Stimulated activated memory B cell treated with anti-CD40 and anti-IgM and Interleukin-4, amounts not matched to agents 10 μg/mL and 1 μg/mL and 100 μg/mL, for 72 hours (primary cell): ENCODE data around the gene NLRC5.
"Not testable (repeated sequence)": the region's sequence is repeated elsewhere in the genome, so short reads cannot be mapped to it uniquely, and the experiment has no call there.

Experiments
- ATAC-seq: fragments of 150-1000 bp; cut with Tn5 transposase; 2 replicates; pipeline ENCODE4 v1.10.0; 2021
- H3K27ac Mint-ChIP-seq: one replicate; pipeline ENCODE4 v1.8.0; 2022; ENCODE audit warnings: mild to moderate bottlenecking, mixed read lengths
- H3K27me3 Mint-ChIP-seq: one replicate; pipeline ENCODE4 v1.8.0; 2022; ENCODE audit warnings: mixed read lengths
- H3K36me3 Mint-ChIP-seq: one replicate; pipeline ENCODE4 v1.8.0; 2022; ENCODE audit warnings: mixed read lengths
- H3K4me1 Mint-ChIP-seq: one replicate; pipeline ENCODE4 v1.8.0; 2022; ENCODE audit warnings: mixed read lengths
- H3K4me3 Mint-ChIP-seq: one replicate; pipeline ENCODE4 v1.8.0; 2022; ENCODE audit warnings: mild to moderate bottlenecking, moderate library complexity, mixed read lengths
- H3K9me3 Mint-ChIP-seq: one replicate; pipeline ENCODE4 v1.8.0; 2022; ENCODE audit warnings: mixed read lengths

Gene NLRC5

DNA sequence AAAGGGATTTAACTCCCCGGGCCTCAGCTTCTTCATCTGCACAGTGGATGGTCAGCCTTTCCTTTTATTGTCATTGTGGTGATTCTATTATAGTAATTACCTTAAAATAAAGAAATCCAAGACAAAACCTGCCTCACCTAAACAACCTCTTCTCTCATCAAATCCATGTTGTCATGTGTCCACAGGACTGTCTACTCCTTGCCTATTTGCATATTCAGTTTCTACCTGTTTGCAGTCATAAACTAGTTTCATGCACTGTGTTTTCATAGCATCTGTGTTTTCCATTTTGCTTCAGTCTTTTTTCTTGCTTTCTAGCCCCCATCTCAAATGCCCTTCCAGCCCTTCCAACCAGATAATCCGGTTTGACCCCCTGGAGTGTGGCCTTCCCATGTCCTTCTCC lies 58.7 kb downstream of the NLRC5 start:
- Mint-ChIP-seq H3K4me1 (peaks cover 94% of the 10 kb centered on the region), H3K27me3 (no peaks in the 10 kb centered on the region), H3K27ac (peak overlapping the region; percentile 97), H3K9me3 (no peaks in the 10 kb centered on the region), H3K4me3 (peak overlapping the region; percentile 18), H3K36me3 (peaks cover 79% of the 10 kb centered on the region)
- no peak for ATAC-seq

DNA sequence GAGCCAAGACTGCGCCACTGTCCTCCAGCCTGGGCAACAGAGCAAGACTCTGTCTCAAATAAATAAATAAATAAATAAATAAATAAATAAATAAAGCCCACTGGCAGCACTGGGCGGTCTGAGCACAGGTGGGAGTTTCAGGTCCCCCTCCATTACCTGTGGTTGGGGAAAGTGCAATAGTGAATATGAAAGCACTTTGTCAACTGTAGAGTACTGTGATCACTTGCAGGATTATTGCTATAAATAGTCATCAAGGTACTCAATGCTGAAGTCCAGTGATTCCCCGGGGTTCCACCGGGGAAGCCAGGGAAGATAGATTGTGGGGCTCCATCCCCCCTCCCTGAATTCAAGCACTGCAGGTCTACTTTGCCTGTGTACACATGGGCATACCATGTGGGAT lies 60.3 kb downstream of the NLRC5 start:
- H3K36me3 Mint-ChIP-seq, result peaks cover 78% of the 10 kb centered on the region
- H3K4me3 Mint-ChIP-seq, result peak overlapping the region; percentile 63
- peak; percentile 62 for ATAC-seq
- H3K4me1 Mint-ChIP-seq, result peaks cover 88% of the 10 kb centered on the region
- H3K27me3 Mint-ChIP-seq, result no peaks in the 10 kb centered on the region
- H3K9me3 Mint-ChIP-seq, result no peaks in the 10 kb centered on the region
- H3K27ac Mint-ChIP-seq, result peak overlapping the region; percentile 97

DNA sequence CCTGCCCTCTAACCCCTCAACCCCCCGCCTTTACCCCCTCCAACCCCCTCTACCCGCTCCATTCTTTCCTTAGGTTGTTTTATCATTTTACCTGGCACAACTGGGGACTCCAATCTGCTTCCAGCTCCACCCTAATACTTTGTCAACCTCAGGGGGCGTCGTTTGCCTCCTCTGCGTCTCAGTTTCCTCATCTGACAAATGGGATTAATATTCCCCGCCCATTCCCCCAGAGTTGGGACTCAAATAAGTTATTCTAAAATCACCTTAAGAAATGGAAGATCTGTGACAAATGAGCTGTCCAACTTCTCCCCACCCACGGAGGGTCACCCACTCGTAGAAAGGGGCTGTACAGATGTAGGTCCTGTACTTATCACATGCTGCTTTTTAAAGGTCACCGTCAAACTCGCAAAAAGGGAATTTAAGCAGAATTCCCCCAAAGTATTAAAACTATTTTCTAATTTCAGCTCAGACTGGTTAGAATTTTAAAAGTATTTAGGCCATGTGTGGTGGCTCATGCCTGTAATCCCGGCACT lies 62.4 kb downstream of the NLRC5 start:
- Mint-ChIP-seq H3K27me3 (no peaks in the 10 kb centered on the region), H3K4me1 (peaks cover 68% of the 10 kb centered on the region), H3K4me3 (peak overlapping the region; percentile 78), H3K27ac (peak overlapping the region; percentile 97), H3K9me3 (no peaks in the 10 kb centered on the region), H3K36me3 (peaks cover 79% of the 10 kb centered on the region)
- peak; percentile 79 for ATAC-seq

DNA sequence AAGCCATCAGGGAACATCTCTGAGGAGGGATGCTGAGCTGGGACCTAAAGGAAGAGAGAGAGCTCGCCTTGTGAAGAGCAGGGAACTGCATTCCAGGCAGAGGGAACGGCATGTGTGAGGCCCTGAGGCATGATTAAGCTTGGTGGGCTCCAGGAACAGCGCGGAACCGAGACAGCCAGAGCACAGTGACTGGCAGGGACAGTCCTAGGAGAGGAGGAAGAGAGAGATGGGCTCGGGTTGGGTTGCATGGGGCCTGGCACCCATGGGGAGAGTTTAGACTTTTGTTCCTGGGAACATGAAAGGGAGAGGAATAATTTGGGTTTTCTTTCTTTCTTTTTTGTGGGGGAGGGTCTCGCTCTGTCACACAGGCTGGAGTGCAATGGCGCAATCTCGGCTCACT lies 63.8 kb downstream of the NLRC5 start:
- Mint-ChIP-seq H3K27me3 (no peaks in the 10 kb centered on the region), H3K9me3 (no peaks in the 10 kb centered on the region), H3K4me1 (peaks cover 53% of the 10 kb centered on the region), H3K36me3 (peaks cover 74% of the 10 kb centered on the region), H3K27ac (peak overlapping the region; percentile 97), H3K4me3 (peak overlapping the region; percentile 27)
- ATAC-seq, result no peak

GRCh38 chr16:57054338-57054737 lies 65.0 kb downstream of the NLRC5 start:
- no peaks in the 10 kb centered on the region for H3K27me3 Mint-ChIP-seq
- no peaks in the 10 kb centered on the region for H3K9me3 Mint-ChIP-seq
- peaks cover 68% of the 10 kb centered on the region for H3K36me3 Mint-ChIP-seq
- no peak for ATAC-seq
- no peak overlapping the region for H3K4me3 Mint-ChIP-seq
- H3K4me1 Mint-ChIP-seq, result peaks cover 43% of the 10 kb centered on the region
- H3K27ac Mint-ChIP-seq, result peak overlapping the region; percentile 97

DNA sequence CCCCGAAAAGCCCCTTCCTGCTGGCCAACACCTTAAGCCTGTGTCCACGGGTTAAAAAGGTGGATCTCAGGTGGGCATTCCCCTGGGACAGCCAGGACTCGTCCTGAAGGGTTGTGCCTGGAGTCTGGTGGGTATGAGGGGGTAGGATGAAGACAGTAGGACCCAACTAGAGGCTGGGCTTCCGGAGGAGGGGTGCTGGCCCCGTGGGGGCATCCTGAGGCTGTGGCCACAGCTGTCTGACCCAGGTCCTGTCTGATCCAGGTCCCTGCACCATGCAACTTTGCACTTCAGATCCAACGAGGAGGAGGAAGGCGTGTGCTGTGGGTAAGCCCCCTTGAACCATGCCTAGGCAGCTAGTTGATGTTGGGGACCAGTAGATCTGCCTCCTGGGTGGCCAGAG lies 65.4 kb downstream of the NLRC5 start:
- peak overlapping the region; percentile 97 for H3K27ac Mint-ChIP-seq

DNA sequence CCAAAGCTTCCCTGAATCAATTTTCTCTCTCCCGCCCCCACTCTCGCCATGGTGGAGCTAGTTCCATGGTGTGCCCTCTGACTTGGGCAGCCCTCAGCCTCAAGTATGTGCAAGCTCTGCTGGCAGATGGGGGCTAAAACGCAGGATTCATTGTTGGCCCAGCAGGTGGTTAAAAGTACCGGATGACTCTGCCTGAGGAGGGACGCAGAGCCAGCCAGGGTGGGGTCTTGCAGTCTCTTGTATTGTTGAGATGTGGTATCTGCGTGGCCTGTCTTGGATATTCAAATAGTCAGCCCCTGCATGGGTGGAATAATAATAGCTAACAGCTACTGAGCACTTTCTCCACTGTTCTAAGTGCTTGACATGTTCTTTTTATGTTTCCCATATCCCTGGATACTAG lies 66.3 kb downstream of the NLRC5 start:
- no peaks in the 10 kb centered on the region for H3K9me3 Mint-ChIP-seq
- peaks cover 41% of the 10 kb centered on the region for H3K4me1 Mint-ChIP-seq
- no peak for ATAC-seq
- H3K4me3 Mint-ChIP-seq, result no peak overlapping the region
- H3K27me3 Mint-ChIP-seq, result no peaks in the 10 kb centered on the region
- no peak overlapping the region for H3K27ac Mint-ChIP-seq
- peaks cover 73% of the 10 kb centered on the region for H3K36me3 Mint-ChIP-seq

More for the DNA sequence above, 65.4 kb downstream of the NLRC5 start:
- no peak overlapping the region for H3K4me3 Mint-ChIP-seq
- no peaks in the 10 kb centered on the region for H3K27me3 Mint-ChIP-seq
- peaks cover 70% of the 10 kb centered on the region for H3K36me3 Mint-ChIP-seq
- peaks cover 43% of the 10 kb centered on the region for H3K4me1 Mint-ChIP-seq
- no peaks in the 10 kb centered on the region for H3K9me3 Mint-ChIP-seq
- no peak for ATAC-seq

DNA sequence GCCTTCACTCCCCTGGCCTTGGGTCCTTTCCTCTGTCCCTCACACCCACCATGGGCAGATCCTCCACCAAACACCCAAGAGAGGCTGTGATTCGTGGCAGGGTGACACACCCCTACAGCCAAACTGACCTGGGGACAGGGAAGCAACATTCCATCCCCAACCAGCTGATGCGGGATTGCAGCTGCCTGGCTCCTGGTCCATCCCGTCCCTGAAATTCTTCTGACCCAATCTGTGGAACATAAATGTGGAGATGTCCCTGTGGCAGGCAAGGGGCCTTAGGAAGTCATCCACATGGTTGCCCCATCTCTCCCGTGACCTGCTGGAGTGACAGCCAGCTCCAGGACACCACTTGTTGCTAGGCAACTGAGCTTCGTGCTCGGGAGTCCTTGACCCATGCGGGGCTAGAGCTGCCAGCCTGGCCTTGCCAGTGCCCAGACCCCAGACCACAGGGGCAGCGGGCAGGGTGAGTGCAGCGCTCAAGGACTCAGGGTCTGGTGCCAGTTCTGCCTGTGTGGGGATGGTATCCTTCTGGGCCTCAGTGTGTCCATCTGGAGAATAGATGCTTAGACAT lies 69.0 kb downstream of the NLRC5 start:
- Mint-ChIP-seq H3K9me3 (no peaks in the 10 kb centered on the region), H3K4me1 (peaks cover 17% of the 10 kb centered on the region), H3K36me3 (peaks cover 70% of the 10 kb centered on the region), H3K27me3 (no peaks in the 10 kb centered on the region), H3K27ac (peak overlapping the region; percentile 20), H3K4me3 (no peak overlapping the region)
- peak; percentile 17 for ATAC-seq

GRCh38 chr16:57060323-57061083 lies 71.1 kb downstream of the NLRC5 start:
- H3K27me3 Mint-ChIP-seq, result no peaks in the 10 kb centered on the region
- no peak for ATAC-seq
- no peaks in the 10 kb centered on the region for H3K9me3 Mint-ChIP-seq
- no peak overlapping the region for H3K4me3 Mint-ChIP-seq
- H3K4me1 Mint-ChIP-seq, result peaks cover 23% of the 10 kb centered on the region
- H3K27ac Mint-ChIP-seq, result peak overlapping the region; percentile 21
- H3K36me3 Mint-ChIP-seq, result peaks cover 66% of the 10 kb centered on the region

GRCh38 chr16:57061084-57061905 lies 71.9 kb downstream of the NLRC5 start:
- ATAC-seq, result no peak
- no peak overlapping the region for H3K4me3 Mint-ChIP-seq

DNA sequence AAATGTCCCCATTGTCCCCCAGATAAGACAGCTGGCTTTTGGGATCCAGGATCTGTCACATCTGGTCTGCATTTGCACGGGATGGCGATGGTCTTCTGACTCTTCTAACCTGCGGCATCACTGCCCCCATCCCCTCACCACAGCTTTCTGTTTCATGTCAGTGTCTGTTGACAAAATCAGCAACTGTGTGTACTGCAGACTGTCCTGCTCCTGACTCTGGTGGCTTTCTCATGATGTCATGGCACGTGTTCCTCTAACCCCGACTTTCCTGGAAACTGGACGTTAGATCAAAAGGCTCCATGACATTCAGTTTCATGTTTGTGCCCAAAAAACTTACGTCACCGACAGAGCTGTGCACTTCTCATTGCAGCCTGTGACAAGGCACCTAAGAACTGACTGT lies 73.0 kb downstream of the NLRC5 start:
- Mint-ChIP-seq H3K4me1 (peaks cover 41% of the 10 kb centered on the region), H3K27ac (peak overlapping the region; percentile 21), H3K36me3 (peaks cover 82% of the 10 kb centered on the region), H3K9me3 (no peaks in the 10 kb centered on the region), H3K4me3 (no peak overlapping the region), H3K27me3 (no peaks in the 10 kb centered on the region)
- ATAC-seq, result no peak

More at GRCh38 chr16:57061084-57061905, 71.9 kb downstream of the NLRC5 start:
- peaks cover 31% of the 10 kb centered on the region for H3K4me1 Mint-ChIP-seq
- H3K36me3 Mint-ChIP-seq, result peaks cover 73% of the 10 kb centered on the region
- no peaks in the 10 kb centered on the region for H3K27me3 Mint-ChIP-seq
- H3K27ac Mint-ChIP-seq, result peak overlapping the region; percentile 21
- H3K9me3 Mint-ChIP-seq, result no peaks in the 10 kb centered on the region

DNA sequence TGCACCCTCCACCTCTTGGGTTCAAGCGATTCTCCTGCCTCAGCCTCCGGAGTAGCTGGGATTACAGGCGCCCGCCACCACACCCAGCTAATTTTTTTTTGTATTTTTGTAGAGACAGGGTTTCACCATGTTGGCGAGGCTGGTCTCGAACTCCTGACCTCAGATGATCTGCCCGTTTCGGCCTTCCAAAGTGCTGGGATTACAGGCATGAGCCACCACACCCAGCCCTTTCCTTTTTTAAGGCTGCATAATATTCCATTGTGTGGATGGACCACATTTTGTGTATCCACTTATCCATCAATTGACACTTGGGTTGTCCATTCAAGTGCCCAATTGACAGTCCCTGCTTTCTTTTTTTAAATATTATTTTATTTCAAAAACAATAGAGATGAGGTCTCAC lies 73.8 kb downstream of the NLRC5 start:
- Mint-ChIP-seq H3K36me3 (peaks cover 82% of the 10 kb centered on the region), H3K4me1 (peaks cover 49% of the 10 kb centered on the region), H3K27ac (peak overlapping the region; percentile 21)
- H3K4me3 Mint-ChIP-seq, ATAC-seq, H3K27me3 Mint-ChIP-seq, H3K9me3 Mint-ChIP-seq: not testable (repeated sequence)

- H3K4me1 Mint-ChIP-seq, result peaks cover 64% of the 10 kb centered on the region
- H3K36me3 Mint-ChIP-seq, result peaks cover 89% of the 10 kb centered on the region
- no peak for ATAC-seq
- H3K27ac Mint-ChIP-seq, result peak overlapping the region; percentile 85
- H3K27me3 Mint-ChIP-seq, result no peaks in the 10 kb centered on the region
- no peaks in the 10 kb centered on the region for H3K9me3 Mint-ChIP-seq
- H3K4me3 Mint-ChIP-seq, result no peak overlapping the region
Observed at GRCh38 chr16:57064995-57065394, 75.6 kb downstream of the NLRC5 start.

DNA sequence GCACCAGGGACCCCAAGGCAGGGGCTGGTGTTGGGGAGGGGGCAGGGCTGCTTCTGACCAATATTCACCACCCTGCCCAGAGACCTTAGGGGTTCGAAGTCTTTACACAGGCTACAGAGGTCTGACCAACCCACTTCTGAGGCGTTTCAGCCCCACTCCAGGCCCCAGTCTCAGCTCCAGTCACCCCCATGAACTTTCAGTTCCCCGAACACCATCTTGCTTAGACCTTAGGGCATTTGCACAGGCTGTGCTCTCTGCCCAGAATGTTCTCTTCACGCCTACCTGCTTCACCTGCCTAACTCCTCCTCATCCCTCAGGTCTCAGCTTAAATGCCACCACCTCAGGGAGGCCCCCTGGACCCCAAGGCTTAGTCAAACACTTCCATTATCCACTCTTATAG lies 77.3 kb downstream of the NLRC5 start:
- ATAC-seq, result peak; percentile 89
- H3K9me3 Mint-ChIP-seq, result peaks cover 7% of the 10 kb centered on the region
- H3K27me3 Mint-ChIP-seq, result no peaks in the 10 kb centered on the region
- peak overlapping the region; percentile 85 for H3K27ac Mint-ChIP-seq
- H3K36me3 Mint-ChIP-seq, result peaks cover 89% of the 10 kb centered on the region
- peak overlapping the region; percentile 25 for H3K4me3 Mint-ChIP-seq
- H3K4me1 Mint-ChIP-seq, result peaks cover 71% of the 10 kb centered on the region

DNA sequence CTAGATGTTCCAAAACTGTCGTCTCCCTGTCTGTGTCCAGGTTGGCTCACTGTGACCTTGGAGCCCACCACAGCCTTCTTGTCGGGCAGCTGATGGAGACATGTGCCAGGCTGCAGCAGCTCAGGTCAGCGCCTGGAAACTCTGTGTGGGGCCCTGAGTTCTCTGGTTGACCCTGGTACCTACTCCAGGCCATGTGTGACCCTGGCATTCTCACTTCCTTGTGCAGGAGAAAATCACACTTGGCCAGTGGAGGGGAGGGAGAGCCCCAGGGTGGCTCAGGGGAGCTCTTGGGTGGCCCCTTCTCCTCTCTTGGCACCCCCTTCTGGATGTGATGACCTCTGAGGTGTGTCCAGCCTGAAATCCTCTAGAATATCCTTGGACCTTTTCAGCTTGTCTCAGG lies 78.0 kb downstream of the NLRC5 start:
- ATAC-seq, result peak; percentile 61
- no peaks in the 10 kb centered on the region for H3K27me3 Mint-ChIP-seq
- H3K4me1 Mint-ChIP-seq, result peaks cover 78% of the 10 kb centered on the region
- H3K27ac Mint-ChIP-seq, result peak overlapping the region; percentile 85
- peaks cover 89% of the 10 kb centered on the region for H3K36me3 Mint-ChIP-seq
- no peak overlapping the region for H3K4me3 Mint-ChIP-seq
- H3K9me3 Mint-ChIP-seq, result peaks cover 7% of the 10 kb centered on the region
